HL-60 (cell line): ENCODE results near the gene VPS13D.
"Not testable (repeated sequence)": the region's sequence is repeated elsewhere in the genome, so short reads cannot be mapped to it uniquely, and the experiment has no call there.

Experiments
- DNase-seq, 2 experiments: peaks; one replicate each; pipeline ENCODE4 v3.0.0-alpha.2; 2010 to 2020; ENCODE audit warnings: low read depth in 1 of 2, low spot score in 1 of 2
- H3K27ac ChIP-seq: fragments of 250-450 bp; sonication (Bioruptor Pico); replicated peaks from 2 replicates; pipeline ENCODE4 v1.5.1; 2020; ENCODE audit warnings: mild to moderate bottlenecking, moderate library complexity
- H3K27me3 ChIP-seq: fragments of 250-450 bp; sonication (Bioruptor Pico); 2 replicates; pipeline ENCODE4 v1.5.1; 2021; ENCODE audit warnings: mild to moderate bottlenecking, moderate library complexity; ENCODE audit not compliant: insufficient read depth, poor library complexity, severe bottlenecking
- H3K4me3 ChIP-seq: replicated peaks from 2 replicates; pipeline ENCODE4 v1.5.1; 2011; ENCODE audit warnings: mild to moderate bottlenecking, control low read depth, low read length; ENCODE audit not compliant: insufficient read depth
- CTCF ChIP-seq: IDR thresholded peaks from one replicate; pipeline ENCODE4 v1.5.1; 2011; ENCODE audit warnings: low read length, control low read depth, inconsistent platforms; ENCODE audit not compliant: insufficient read depth
- GABPA ChIP-seq: IDR thresholded peaks from 2 replicates; pipeline ENCODE4 v1.6.1; 2012; ENCODE audit warnings: low read depth
- POLR2AphosphoS5 ChIP-seq: IDR thresholded peaks from 2 replicates; pipeline ENCODE4 v1.6.1; 2012; ENCODE audit warnings: low read depth
- REST ChIP-seq: IDR thresholded peaks from 2 replicates; pipeline ENCODE4 v1.6.1; 2012; ENCODE audit warnings: low read depth; ENCODE audit not compliant: insufficient replicate concordance
- SPI1 ChIP-seq: IDR thresholded peaks from 2 replicates; pipeline ENCODE4 v1.6.1; 2012; ENCODE audit warnings: low read depth, mild to moderate bottlenecking, borderline replicate concordance

VPS13D gene

GRCh38 chr1:12316331-12316730 is 86.5 kb downstream of the VPS13D start:
- no peak for TF ChIP-seq POLR2AphosphoS5
- no peak for TF ChIP-seq SPI1
- TF ChIP-seq CTCF, result no peak
- no peak for TF ChIP-seq REST
- TF ChIP-seq GABPA, result no peak
- DNase-seq, result no peak

DNA sequence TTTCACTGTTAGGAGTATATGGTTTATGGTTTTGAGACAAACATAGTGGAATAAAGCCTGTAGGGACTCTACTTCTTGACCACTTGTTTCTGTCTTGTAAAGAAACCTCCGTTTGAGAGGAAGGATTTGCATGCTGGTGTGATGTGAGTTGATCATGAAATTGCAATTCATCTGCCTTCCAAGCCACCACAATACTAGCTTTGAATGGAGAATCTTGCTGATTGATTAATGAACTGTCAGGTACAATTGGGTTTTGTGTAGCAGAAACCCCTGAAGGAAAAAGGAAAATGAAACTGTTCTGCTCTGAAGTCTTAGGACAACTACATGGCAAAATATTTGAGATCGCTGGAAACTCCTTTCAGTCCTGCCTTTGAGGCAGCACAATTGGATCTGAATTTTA is 90.7 kb downstream of the VPS13D start:
- Histone ChIP-seq H3K27me3 (no peaks in the 10 kb centered on the region), H3K27ac (no peak overlapping the region), H3K4me3 (no peak overlapping the region)
- DNase-seq, result no peak
- no peak for TF ChIP-seq GABPA
- TF ChIP-seq SPI1, result no peak
- no peak for TF ChIP-seq REST
- TF ChIP-seq CTCF, result no peak
- TF ChIP-seq POLR2AphosphoS5, result no peak

More at GRCh38 chr1:12316331-12316730, 86.5 kb downstream of the VPS13D start:
- Histone ChIP-seq H3K27ac (no peak overlapping the region), H3K4me3 (no peak overlapping the region), H3K27me3 (no peaks in the 10 kb centered on the region)

GRCh38 chr1:12324423-12324822 is 94.6 kb downstream of the VPS13D start:
- TF ChIP-seq GABPA, result no peak
- Histone ChIP-seq H3K4me3 (no peak overlapping the region), H3K27me3 (no peaks in the 10 kb centered on the region), H3K27ac (no peak overlapping the region)
- no peak for DNase-seq

- H3K4me3 ChIP-seq, DNase-seq, H3K27me3 ChIP-seq, H3K27ac ChIP-seq: not testable (repeated sequence)
Measured at GRCh38 chr1:12324973-12325372, 95.1 kb downstream of the VPS13D start.

DNA sequence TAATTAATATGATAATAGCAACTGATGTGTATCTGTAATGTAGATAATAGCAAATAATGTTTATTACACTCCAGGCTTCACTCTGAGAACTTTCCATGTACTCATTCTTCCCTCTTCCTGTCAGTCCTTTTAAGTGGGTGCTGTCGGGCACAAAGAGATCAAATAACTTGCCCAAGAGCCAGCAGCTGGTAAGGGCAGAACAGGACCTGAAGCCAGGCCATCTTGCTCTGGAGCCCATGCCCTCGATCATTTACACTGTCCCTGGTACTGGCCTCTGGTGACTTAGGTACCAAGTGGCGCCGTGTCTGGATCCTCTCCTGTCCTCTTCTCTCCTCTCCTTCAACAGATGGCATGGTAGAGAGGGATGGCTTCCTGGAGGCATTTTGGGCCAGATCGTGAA is 97.2 kb downstream of the VPS13D start:
- no peaks in the 10 kb centered on the region for H3K27me3 ChIP-seq
- DNase-seq, result no peak
- TF ChIP-seq POLR2AphosphoS5 (no peak), GABPA (no peak), CTCF (no peak), REST (no peak), SPI1 (no peak)
- H3K4me3 ChIP-seq, result no peak overlapping the region
- H3K27ac ChIP-seq, result no peak overlapping the region
